ENCODE data around the gene PSME2. TPM values are rescaled to one million over a fixed set of nuclear protein-coding genes. Genes with fewer than 3 reads are reported as not detected.

PSME2 gene, protein sequence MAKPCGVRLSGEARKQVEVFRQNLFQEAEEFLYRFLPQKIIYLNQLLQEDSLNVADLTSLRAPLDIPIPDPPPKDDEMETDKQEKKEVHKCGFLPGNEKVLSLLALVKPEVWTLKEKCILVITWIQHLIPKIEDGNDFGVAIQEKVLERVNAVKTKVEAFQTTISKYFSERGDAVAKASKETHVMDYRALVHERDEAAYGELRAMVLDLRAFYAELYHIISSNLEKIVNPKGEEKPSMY
- 100 to 1,000 TPM; 175 to 997 (median 644) TPM for polyA plus RNA-seq
- long read RNA-seq, donor 1 = 0 reads
- long read RNA-seq, donor 2, transcript PSME2-201 (11 exons, 1,404 nt) = major isoform, 76 of 82 reads
- long read RNA-seq, donor 2, partial matches to known transcripts = 0 of 82 reads
- long read RNA-seq, donor 2, other reads (novel, unspliced or antisense) = 0 of 82 reads
- long read RNA-seq, donor 3, transcript PSME2-201 (11 exons, 1,404 nt) = major isoform, 82 of 116 reads
- long read RNA-seq, donor 3, partial matches to known transcripts = 26 of 116 reads
- long read RNA-seq, donor 3, other reads (novel, unspliced or antisense) = 0 of 116 reads
- long read RNA-seq, donor 4, partial matches to known transcripts = 0 of 4 reads
- long read RNA-seq, donor 4, other reads (novel, unspliced or antisense) = 0 of 4 reads
- long read RNA-seq, donor 5, transcript PSME2-201 (11 exons, 1,404 nt) = major isoform, 25 of 83 reads
- long read RNA-seq, donor 5, partial matches to known transcripts = 56 of 83 reads
- long read RNA-seq, donor 5, other reads (novel, unspliced or antisense) = 0 of 83 reads
- long read RNA-seq, donor 6, transcript PSME2-201 (11 exons, 1,404 nt) = major isoform, 77 of 257 reads
- long read RNA-seq, donor 6, partial matches to known transcripts = 163 of 257 reads
- long read RNA-seq, donor 6, other reads (novel, unspliced or antisense) = 9 of 257 reads
- long read RNA-seq, donor 7 = 0 reads
- long read RNA-seq, donor 8, partial matches to known transcripts = 0 of 4 reads
- long read RNA-seq, donor 8, other reads (novel, unspliced or antisense) = 0 of 4 reads
- long read RNA-seq, donor 9, transcript PSME2-201 (11 exons, 1,404 nt) = major isoform, 22 of 25 reads
- long read RNA-seq, donor 9, partial matches to known transcripts = 0 of 25 reads
- long read RNA-seq, donor 9, other reads (novel, unspliced or antisense) = 0 of 25 reads
- long read RNA-seq, donor 10, transcript PSME2-201 (11 exons, 1,404 nt) = major isoform, 61 of 77 reads
- long read RNA-seq, donor 10, partial matches to known transcripts = 8 of 77 reads
- long read RNA-seq, donor 10, other reads (novel, unspliced or antisense) = 0 of 77 reads

DNA sequence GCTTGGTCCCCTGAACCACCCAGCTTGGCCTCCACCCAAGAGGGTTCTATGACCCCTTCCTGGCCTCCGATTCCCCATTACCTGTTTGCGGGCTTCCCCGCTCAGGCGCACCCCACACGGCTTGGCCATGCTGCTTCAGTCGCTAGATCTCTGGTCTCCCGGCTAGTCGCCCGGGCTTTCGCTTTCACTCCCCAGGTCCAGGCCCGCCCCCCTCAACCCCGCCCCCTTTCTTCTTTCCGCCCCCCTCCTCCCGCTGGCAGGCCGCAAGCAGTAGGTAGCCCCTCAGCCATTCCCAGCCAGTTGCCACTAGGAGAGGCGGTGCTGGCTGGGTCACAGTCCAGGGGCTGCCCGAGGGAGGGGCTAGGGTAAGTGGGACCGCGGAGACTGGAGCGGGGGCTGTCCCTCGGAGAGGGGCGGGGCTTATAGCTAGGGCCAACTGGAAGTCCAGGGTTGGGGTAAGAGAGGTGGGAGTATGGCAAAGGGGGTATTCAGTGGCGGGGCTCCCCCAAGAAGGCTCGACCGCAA lies at the start of gene PSME2:
TSS of gene PSME2 (minus strand) at position 158 of the 525 bp plus-strand sequence. CDS start at position 129, 29 bp downstream.
- DNase-seq (peak; percentile 98), FAIRE-seq (no peak)
- Histone ChIP-seq H3K9me3 (ENCODE audit: control insufficient read depth in 2 of 2, insufficient read depth in 1 of 2, low read depth in 1 of 2, low read length in 1 of 2) (no peaks in the 10 kb centered on the region), H3K27ac (ENCODE audit: low read depth in 1 of 3, low read length in 2 of 3) (peak within 1 kb of the TSS; percentile 89 to 95 (median 90)), H3K4me1 (ENCODE audit: control insufficient read depth in 3 of 3, insufficient read depth in 2 of 3, low read depth in 1 of 3, low read length in 2 of 3) (peaks cover 8 to 46% (median 16%) of the 10 kb centered on the region in 3 donors), H3K4me3 (ENCODE audit: low read depth in 1 of 3, low read length in 3 of 3) (peak within 1 kb of the TSS; percentile 73 to 94 (median 84)), H3K36me3 (ENCODE audit: control insufficient read depth in 3 of 3, insufficient read depth in 2 of 3, low read depth in 1 of 3, low read length in 3 of 3) (peaks cover 5 to 37% (median 9%) of the 10 kb centered on the region in 3 donors), H3K27me3 (ENCODE audit: control insufficient read depth in 3 of 3, insufficient read depth in 3 of 3, low read length in 3 of 3) (no peaks in the 10 kb centered on the region)
- 0 to 1% (median 0%) methylated on average over 25 of the region's 25 CpGs for WGBS, 3 donors

DNA sequence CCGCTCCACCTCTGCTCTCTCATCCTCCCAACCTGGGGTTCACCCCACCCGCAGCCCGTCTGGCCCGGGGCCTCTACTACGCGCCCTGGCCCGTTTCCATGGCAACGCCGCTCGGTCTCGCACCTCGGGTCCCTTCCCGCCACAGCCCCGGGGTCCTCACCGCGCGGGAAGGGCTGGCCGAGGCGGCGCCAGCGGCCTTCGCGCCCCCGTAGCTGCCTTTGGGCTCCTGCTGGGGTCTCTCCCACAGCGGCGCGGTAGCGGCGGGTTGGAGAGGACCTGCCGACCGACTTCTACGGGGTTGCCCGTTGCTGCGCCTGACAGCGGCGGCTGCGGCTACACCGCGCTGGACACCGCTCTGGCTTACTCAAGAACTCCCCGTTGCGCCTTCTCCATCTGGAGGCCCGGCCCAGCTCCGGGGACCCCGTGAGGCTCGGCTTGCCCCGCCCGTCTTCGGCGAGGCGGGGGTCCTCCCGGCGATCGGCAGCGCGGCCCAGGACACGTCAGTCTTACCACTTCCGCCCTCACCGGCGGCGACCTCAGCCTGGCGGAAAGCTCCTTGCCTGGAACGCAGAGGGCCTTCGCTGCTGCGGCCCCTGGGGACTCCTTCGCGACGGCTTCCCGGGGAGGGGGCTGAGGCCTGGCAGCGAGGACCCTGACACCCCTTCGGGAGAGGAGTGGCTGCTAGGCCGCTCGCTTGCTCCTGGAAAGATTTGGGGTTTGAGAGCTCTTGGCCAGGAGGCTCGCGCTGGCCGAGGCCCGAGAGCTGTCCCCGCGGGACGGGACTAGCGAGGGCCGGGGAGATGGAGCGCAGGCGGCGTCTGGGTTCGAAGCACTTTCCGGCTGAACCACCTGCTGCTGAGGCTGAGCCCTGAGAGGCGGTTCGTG lies 49.0 kb upstream of the PSME2 start, which contains the start of gene TM9SF1:
TSS of gene TM9SF1 (minus strand) at position 256 of the 885 bp plus-strand sequence. CDS start 422 bp downstream, outside the sequence.
- Histone ChIP-seq H3K27ac (ENCODE audit: low read depth in 1 of 3, low read length in 2 of 3) (peak within 1 kb of the TSS; percentile 93 to 99 (median 94)), H3K4me3 (ENCODE audit: low read depth in 1 of 3, low read length in 3 of 3) (peak within 1 kb of the TSS; percentile 65 to 96 (median 86)), H3K4me1 (ENCODE audit: control insufficient read depth in 3 of 3, insufficient read depth in 2 of 3, low read depth in 1 of 3, low read length in 2 of 3) (peaks cover 0 to 26% (median 5%) of the 10 kb centered on the region in 3 donors), H3K36me3 (ENCODE audit: control insufficient read depth in 3 of 3, insufficient read depth in 2 of 3, low read depth in 1 of 3, low read length in 3 of 3) (peaks cover 2 to 32% (median 2%) of the 10 kb centered on the region in 3 donors), H3K9me3 (ENCODE audit: control insufficient read depth in 2 of 2, insufficient read depth in 1 of 2, low read depth in 1 of 2, low read length in 1 of 2) (no peaks in the 10 kb centered on the region), H3K27me3 (ENCODE audit: control insufficient read depth in 3 of 3, insufficient read depth in 3 of 3, low read length in 3 of 3) (no peaks in the 10 kb centered on the region)
- DNase-seq = peak; percentile 85 to 97
- 0% methylated on average over 81 to 89 of the region's 89 CpGs for WGBS, 3 donors
- no peak for FAIRE-seq

DNA sequence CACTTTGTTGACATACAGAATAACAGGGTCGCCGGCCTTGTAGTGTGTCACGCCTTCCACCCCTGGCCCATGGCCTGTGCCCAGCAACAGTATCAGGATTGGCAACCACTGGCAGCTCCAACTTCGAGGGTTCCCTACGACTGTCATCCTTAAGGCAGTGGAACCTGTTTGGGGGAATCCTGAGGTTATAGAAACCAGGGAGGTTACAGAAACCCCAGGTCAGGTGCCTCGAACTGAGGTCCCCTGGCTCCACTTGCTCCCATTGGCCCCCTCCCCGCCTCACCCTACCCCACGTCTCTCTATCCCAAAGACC lies 48.4 kb upstream of the PSME2 start:
- Histone ChIP-seq H3K27ac (ENCODE audit: low read depth in 1 of 3, low read length in 2 of 3) (peak overlapping the region; percentile 93 to 99 (median 94)), H3K9me3 (ENCODE audit: control insufficient read depth in 2 of 2, insufficient read depth in 1 of 2, low read depth in 1 of 2, low read length in 1 of 2) (no peaks in the 10 kb centered on the region), H3K4me1 (ENCODE audit: control insufficient read depth in 3 of 3, insufficient read depth in 2 of 3, low read depth in 1 of 3, low read length in 2 of 3) (peaks cover 0 to 26% (median 5%) of the 10 kb centered on the region in 3 donors), H3K27me3 (ENCODE audit: control insufficient read depth in 3 of 3, insufficient read depth in 3 of 3, low read length in 3 of 3) (no peaks in the 10 kb centered on the region), H3K4me3 (ENCODE audit: low read depth in 1 of 3, low read length in 3 of 3) (peak overlapping the region; percentile 65 to 96 (median 86)), H3K36me3 (ENCODE audit: control insufficient read depth in 3 of 3, insufficient read depth in 2 of 3, low read depth in 1 of 3, low read length in 3 of 3) (peaks cover 2 to 32% (median 2%) of the 10 kb centered on the region in 3 donors)
- DNase-seq = no peak
- FAIRE-seq = no peak
- 29 to 58% (median 38%) methylated on average over 8 of the region's 8 CpGs for WGBS, 3 donors

DNA sequence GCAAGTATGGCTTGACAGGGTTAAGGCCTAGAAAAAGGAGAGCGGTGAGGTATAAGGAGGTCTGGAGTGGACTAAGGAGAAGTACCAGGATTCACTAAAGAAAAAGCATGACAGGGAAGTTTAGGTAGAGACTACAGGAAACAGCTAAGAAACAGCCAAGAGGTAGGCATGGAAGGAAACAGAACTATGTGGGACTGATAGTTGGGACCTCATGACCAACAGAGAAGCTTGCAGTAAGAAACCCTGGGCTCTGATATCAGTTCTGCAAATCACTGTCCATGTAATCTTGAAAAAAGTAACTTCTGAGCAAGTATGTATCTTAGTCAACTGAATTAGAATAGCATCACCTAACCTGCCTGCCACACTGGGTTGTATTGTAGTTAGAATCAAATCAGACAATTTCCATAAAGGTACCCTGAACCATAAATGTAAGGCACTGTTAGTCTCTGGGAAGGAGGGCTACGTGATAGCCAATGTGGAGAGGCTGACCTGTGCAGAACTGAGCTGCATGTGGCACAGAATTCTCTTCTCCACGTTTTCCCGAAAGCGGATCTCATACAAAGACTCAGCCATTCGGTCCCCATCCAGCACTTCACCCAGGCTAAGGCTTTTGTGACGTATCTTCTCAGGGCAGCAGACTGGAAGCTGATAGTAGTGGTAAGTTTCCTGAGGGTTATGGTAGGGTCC lies 47.9 kb upstream of the PSME2 start:
- Histone ChIP-seq H3K4me3 (ENCODE audit: low read depth in 1 of 3, low read length in 3 of 3) (peak overlapping the region; percentile 65 to 96 (median 86)), H3K4me1 (ENCODE audit: control insufficient read depth in 3 of 3, insufficient read depth in 2 of 3, low read depth in 1 of 3, low read length in 2 of 3) (peaks cover 0 to 26% (median 5%) of the 10 kb centered on the region in 3 donors), H3K9me3 (ENCODE audit: control insufficient read depth in 2 of 2, insufficient read depth in 1 of 2, low read depth in 1 of 2, low read length in 1 of 2) (no peaks in the 10 kb centered on the region), H3K27me3 (ENCODE audit: control insufficient read depth in 3 of 3, insufficient read depth in 3 of 3, low read length in 3 of 3) (no peaks in the 10 kb centered on the region), H3K27ac (ENCODE audit: low read depth in 1 of 3, low read length in 2 of 3) (peak overlapping the region in 1 of 3 donors; percentile 99), H3K36me3 (ENCODE audit: control insufficient read depth in 3 of 3, insufficient read depth in 2 of 3, low read depth in 1 of 3, low read length in 3 of 3) (peaks cover 2 to 33% (median 2%) of the 10 kb centered on the region in 3 donors)
- no peak for FAIRE-seq
- DNase-seq = no peak
- 83 to 87% (median 84%) methylated on average over 7 of the region's 7 CpGs for WGBS, 3 donors

DNA sequence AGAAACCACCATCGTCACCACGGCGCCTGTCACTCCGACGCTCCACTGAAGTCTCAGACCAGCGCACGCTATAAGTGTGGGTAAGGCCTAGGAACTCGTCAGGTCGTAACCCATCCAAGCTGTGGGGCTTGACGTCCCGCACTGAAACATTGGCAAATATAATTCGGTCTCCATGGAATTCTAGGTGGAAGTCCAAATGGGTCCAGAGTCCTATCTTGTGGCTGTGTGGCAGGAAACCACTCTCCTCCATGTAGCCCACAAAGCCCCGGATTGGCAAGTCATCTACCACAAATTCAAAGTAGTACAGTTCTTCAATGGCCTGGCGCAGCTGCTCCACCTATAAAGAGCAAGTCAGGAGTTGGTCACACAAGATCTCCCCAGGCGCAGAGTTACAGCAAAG lies 46.5 kb upstream of the PSME2 start:
- Histone ChIP-seq H3K4me1 (ENCODE audit: control insufficient read depth in 3 of 3, insufficient read depth in 2 of 3, low read depth in 1 of 3, low read length in 2 of 3) (peaks cover 0 to 23% (median 5%) of the 10 kb centered on the region in 3 donors), H3K27me3 (ENCODE audit: control insufficient read depth in 3 of 3, insufficient read depth in 3 of 3, low read length in 3 of 3) (no peaks in the 10 kb centered on the region), H3K36me3 (ENCODE audit: control insufficient read depth in 3 of 3, insufficient read depth in 2 of 3, low read depth in 1 of 3, low read length in 3 of 3) (peaks cover 0 to 27% (median 2%) of the 10 kb centered on the region in 3 donors), H3K27ac (ENCODE audit: low read depth in 1 of 3, low read length in 2 of 3) (no peak overlapping the region), H3K4me3 (ENCODE audit: low read depth in 1 of 3, low read length in 3 of 3) (no peak overlapping the region), H3K9me3 (ENCODE audit: control insufficient read depth in 2 of 2, insufficient read depth in 1 of 2, low read depth in 1 of 2, low read length in 1 of 2) (no peaks in the 10 kb centered on the region)
- 93 to 95% (median 94%) methylated on average over 15 of the region's 15 CpGs for WGBS, 3 donors
- DNase-seq = no peak
- FAIRE-seq = no peak

DNA sequence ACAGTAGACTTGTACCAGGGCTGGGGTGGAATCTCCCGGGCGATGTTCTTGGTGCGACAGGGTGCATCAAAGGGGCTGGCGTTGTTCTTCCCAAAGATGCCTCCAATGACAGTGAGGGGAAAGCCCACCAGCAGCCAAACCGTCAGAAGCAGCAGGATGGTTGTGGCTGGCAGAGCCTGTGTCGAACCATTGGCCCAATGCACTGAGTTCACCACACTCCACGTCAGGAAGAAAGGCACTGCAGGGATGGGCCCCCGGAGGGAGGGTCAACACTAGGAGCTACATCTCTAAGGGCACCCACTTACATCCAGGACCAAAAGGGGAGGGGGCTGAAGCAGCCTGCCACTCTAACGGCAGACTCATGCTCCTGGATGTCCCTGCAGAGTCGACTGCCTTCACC lies 44.0 kb upstream of the PSME2 start:
- H3K4me1 ChIP-seq (ENCODE audit: control insufficient read depth in 3 of 3, insufficient read depth in 2 of 3, low read depth in 1 of 3, low read length in 2 of 3) = peaks cover 0 to 26% (median 6%) of the 10 kb centered on the region in 3 donors

DNA sequence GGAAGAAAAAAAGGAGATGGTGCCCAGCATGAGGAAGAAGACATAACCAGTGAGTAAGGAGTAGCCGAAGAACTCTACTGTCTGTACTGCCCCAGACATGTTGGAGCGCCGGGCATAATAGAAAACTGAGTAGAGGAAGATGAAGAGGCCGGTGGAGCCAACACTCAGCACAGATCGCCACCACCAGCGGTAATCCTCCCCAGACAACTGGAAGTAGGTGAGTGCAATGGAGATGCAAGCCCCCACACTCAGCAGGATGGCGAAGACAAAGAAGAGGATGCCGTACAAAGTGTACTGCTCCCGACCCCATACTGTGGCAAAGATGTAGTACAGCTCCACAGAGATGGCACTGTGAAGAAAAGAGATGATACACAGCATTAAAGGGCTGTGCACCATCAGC lies 43.0 kb upstream of the PSME2 start:
- Histone ChIP-seq H3K27me3 (ENCODE audit: control insufficient read depth in 3 of 3, insufficient read depth in 3 of 3, low read length in 3 of 3) (no peaks in the 10 kb centered on the region), H3K36me3 (ENCODE audit: control insufficient read depth in 3 of 3, insufficient read depth in 2 of 3, low read depth in 1 of 3, low read length in 3 of 3) (peaks cover 0 to 61% (median 2%) of the 10 kb centered on the region in 3 donors), H3K9me3 (ENCODE audit: control insufficient read depth in 2 of 2, insufficient read depth in 1 of 2, low read depth in 1 of 2, low read length in 1 of 2) (no peaks in the 10 kb centered on the region), H3K4me1 (ENCODE audit: control insufficient read depth in 3 of 3, insufficient read depth in 2 of 3, low read depth in 1 of 3, low read length in 2 of 3) (peaks cover 0 to 22% (median 6%) of the 10 kb centered on the region in 3 donors), H3K27ac (ENCODE audit: low read depth in 1 of 3, low read length in 2 of 3) (no peak overlapping the region), H3K4me3 (ENCODE audit: low read depth in 1 of 3, low read length in 3 of 3) (no peak overlapping the region)
- DNase-seq = no peak
- 94 to 96% (median 95%) methylated on average over 9 of the region's 9 CpGs for WGBS, 3 donors
- no peak for FAIRE-seq

More for the DNA sequence above, 44.0 kb upstream of the PSME2 start:
- Histone ChIP-seq H3K27ac (ENCODE audit: low read depth in 1 of 3, low read length in 2 of 3) (no peak overlapping the region), H3K27me3 (ENCODE audit: control insufficient read depth in 3 of 3, insufficient read depth in 3 of 3, low read length in 3 of 3) (no peaks in the 10 kb centered on the region), H3K36me3 (ENCODE audit: control insufficient read depth in 3 of 3, insufficient read depth in 2 of 3, low read depth in 1 of 3, low read length in 3 of 3) (peaks cover 0 to 51% (median 2%) of the 10 kb centered on the region in 3 donors), H3K9me3 (ENCODE audit: control insufficient read depth in 2 of 2, insufficient read depth in 1 of 2, low read depth in 1 of 2, low read length in 1 of 2) (no peaks in the 10 kb centered on the region), H3K4me3 (ENCODE audit: low read depth in 1 of 3, low read length in 3 of 3) (no peak overlapping the region)
- no peak for FAIRE-seq
- no peak for DNase-seq
- WGBS, 3 donors = 86 to 94% (median 89%) methylated on average over 10 of the region's 10 CpGs

All from small intestine (tissue), 16 donors.